HG02943 (cell line): ENCODE measurements around the gene RPTOR.
"Not testable (repeated sequence)": the region's sequence is repeated elsewhere in the genome, so short reads cannot be mapped to it uniquely, and the experiment has no call there.

Experiments used
- ATAC-seq: cut with Tn5 transposase; IDR thresholded peaks from one replicate; pipeline ENCODE4 v1.9.1; 2021; ENCODE audit warnings: mild to moderate bottlenecking, low read depth, moderate library complexity; ENCODE audit not compliant: unreplicated experiment

RPTOR gene

DNA sequence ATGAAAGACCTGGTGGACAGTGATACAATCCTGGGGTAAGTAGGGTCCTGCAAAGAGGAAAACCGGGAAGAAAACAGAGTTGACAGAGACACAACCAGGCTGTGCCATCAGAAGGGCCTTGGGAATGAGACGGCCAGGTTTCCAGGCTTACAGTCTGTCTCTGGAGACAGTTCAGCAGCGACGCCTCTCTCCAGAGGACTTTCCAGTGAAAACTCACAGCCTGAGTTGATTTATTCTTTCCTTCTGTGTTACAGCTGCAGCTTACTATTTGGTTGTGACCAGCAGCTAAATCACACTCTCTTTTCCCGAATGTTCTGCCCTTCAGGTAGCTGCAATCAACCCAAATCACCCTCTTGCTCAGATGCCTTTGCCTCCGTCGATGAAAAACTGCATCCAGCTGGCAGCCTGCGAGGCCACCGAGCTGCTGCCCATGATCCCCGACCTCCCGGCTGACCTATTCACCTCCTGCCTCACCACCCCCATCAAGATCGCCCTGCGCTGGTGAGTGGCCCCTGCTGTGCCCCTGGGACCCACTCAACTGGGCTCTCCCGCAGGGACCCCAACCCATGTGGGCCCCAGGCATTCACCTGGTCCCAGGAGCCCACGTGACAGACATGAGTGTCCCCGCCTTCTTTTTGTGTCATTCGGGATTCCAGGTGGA is 209.2 kb downstream of the RPTOR start:
- no peak for ATAC-seq

DNA sequence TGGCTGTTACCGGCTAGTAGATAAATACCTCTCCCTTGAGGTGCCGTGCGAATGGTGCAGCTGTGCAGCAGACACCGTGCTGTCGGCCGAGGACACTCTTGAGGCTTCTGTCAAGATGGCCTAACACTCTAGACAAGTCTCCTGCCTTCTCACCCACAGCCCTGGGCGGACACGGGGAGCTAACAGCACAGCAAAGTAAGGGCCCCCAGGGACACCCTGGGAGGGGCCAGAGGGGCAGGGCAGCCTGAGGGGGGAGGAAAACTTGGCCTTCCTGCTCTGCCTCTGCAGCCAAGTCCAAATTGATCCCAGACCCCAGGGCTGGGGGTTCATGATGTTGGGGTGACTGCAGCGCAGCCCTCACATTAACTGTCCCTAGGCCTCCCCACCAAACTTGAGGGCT is 210.2 kb downstream of the RPTOR start:
- no peak for ATAC-seq

DNA sequence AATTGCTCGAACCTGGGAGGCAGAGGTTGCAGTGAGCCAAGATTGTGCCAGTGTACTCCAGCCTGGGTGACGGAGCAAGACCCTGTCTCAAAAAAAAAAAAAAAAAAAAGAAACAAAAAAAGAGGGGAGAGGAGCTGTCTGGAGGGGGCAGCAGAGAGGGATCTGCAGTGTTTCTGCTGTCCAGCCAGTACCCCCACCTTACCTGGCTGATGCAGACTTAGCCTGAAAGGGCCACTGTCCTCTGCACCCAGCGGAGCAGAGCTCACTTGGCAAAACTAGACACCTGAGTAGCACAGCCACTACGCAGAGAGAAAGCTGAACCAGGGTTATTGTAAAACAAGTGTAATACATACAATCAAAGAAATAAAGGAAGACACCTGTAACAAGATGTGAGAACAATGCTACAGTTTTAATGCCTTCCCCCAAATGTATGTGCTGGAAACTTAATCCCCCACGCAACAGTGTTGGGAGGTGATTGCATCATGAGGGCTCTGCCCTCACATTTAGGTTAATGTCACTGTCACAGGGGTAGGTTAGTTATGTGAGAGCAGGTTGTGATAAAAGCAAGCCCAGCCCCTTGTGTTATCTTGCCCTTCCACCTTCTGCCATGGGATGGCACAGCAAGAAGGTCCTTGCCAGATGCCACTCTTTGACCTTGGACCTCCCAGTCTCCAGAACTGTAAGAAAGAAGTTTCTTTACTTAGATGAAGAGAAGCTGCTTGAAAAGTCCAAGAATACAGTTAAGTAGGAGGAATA is 211.2 kb downstream of the RPTOR start:
- no peak for ATAC-seq

DNA sequence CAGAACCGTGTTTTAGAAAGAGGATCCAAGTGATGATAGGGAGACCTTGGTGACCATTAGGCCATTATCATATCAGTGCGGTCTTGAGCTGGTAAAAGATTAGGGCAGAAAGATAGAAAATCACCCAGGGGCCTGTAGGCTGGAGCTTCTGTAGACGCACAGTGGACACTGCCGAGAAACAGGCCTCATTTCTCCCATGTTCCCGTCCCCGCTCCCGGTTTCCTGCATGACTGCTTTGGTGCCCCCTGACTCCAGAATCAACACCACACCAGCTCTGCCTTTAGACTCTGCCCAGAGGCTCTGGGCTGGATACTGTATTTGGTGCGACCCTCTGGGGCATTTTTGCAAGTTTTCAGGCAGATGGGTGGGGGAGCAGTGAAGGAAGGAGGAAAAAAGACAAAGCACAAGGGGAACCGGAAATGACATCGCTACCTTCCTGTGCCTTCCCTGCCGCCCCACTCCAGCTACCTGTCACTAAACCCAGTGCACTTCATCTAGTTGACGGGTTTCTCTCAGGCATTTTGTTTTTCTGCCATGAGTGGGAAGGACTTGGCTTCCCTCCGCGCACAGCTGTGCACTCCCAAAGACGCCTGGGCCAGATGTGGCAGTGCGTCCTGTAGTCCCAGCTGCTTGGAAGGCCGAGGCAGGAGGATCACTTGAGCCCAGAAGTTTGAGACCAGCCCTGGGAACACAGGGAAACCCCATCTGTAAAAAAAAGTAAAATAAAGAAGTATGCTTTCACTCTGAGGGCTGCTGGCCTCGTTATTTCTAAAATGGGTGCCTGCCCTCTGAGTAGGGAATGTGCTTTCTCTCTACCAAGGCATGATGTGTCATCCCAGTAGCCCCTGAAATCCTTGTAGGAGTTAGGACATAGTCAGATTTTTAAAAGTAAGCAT is 214.1 kb downstream of the RPTOR start:
- ATAC-seq = no peak

DNA sequence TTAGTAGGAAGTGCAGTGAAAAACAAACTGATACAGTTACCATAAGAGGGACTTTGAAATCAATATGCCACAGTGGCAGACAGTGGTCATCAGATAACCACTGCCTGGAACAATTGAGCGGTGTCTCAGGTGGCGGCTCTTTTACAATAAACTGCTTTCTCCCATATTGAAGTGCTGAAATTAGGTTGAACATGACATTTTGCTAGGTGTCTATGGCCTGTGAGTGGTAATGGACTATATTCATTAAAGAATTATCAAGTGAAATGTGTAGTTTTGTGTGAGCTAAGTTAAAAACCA is 214.7 kb downstream of the RPTOR start:
- no peak for ATAC-seq

DNA sequence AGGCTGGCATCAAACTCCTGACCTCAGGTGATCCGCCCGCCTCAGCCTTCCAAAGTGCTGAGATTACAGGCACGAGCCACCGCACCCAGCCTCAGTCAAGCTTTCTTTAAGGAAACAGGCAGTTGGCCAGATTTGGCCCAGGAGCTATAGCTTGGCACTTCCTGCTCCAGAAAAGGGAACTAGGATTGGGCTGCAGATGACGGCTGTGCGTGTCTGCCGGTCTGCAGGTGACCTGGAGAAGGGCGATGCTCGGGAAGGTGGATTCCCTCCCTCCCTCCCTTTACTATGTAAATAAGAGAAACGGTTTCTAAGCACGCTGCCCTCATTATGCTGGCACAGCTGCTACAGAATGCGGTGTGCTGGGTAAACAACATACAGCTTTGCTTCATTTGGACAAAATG is 215.9 kb downstream of the RPTOR start:
- ATAC-seq = no peak

DNA sequence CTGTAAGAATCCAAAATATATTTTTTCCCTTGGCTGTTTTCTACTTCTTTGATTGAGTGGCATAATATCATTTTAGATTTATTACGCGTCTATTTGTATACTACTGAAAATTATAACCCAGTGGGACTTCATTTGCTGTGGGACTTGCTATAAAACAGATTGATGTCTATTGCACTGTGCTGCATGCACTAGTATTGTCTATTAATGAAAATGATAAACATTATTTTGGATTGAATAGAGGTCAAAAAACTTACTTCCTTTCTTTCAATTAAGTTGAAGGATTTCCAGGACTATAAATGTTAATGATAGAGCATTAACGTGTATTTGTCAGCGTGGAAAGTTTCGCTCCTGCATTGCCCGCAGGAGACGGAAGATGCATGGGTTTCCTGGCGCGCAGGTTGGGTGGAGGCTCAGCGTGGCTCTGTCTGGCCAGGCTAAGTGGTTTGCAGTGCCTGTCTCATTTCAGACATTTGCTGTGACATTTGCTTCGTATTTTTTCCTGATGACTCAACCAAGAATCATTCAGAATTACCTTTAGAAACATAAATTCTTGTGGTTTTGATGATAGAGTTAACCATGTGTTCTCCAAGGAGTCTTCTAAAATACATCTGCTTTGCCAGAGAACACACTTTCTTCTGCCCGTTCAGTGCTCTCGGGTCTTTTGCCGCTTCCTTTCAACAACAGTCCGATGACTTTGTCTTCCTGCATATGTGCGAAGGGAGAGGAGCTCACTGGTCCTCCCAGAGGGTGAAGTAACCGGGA is 216.7 kb downstream of the RPTOR start:
- no peak for ATAC-seq

DNA sequence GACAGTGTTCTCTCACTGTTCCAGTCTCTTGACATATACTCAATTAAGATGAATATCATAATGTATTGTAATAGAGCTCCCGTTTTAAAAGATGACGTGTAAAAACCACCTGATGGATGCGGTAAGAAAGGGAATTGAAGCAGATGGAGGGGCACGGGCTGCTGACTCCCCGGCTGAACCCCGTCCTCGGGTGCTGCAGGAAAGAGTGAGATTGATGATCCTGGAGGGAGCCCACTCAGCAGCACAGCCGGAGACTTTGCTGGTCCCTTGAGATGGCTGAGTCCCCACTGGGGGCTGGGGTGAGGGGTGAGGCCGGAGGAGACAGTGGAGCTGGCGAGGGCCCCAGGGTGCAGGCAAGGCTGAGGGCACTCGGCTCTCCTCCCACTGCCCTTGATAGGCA is 217.4 kb downstream of the RPTOR start:
- ATAC-seq = no peak

DNA sequence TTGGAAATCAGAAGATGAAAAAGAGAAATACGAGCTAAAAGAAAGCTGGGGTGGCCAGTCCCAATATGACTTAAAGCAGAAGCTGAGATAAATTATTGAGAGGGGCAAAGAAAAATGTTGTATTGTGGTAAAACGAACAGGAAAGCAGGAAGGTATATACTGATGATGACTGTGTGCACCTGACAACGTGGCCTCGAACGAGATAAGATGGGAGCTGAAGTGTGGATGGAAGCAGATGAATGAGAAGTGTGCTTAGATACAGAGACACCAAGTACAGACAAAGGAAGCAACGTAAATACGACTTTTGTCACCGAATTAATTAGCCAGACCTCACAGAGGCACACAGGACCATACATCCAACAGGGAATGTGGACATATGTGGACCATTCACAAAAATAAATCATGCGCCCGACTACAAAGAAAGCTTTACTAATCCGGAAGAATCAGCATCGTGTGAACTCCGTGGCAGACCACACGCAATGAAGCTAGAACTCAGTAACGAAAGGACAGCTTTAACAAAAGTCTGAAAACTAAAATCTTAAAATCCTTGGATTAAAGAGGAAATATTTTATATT is 218.7 kb downstream of the RPTOR start:
- no peak for ATAC-seq

DNA sequence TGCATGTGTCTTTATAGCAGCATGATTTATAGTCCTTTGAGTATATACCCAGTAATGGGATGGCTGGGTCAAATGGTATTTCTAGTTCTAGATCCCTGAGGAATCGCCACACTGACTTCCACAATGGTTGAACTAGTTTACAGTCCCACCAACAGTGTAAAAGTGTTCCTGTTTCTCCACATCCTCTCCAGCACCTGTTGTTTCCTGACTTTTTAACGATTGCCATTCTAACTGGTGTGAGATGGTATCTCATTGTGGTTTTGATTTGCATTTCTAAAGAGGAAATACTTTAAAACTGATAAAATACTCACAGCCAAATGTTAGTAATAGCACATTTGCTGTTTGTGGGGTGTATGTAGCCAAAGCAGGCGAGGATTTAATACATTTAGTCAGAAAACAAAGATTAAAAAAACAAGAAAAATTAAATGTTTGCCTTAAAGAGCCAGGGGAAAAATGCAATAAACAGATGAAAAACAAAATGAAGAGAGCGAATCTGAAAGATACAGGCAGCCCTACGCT is 220.0 kb downstream of the RPTOR start:
- ATAC-seq = not testable (repeated sequence)

DNA sequence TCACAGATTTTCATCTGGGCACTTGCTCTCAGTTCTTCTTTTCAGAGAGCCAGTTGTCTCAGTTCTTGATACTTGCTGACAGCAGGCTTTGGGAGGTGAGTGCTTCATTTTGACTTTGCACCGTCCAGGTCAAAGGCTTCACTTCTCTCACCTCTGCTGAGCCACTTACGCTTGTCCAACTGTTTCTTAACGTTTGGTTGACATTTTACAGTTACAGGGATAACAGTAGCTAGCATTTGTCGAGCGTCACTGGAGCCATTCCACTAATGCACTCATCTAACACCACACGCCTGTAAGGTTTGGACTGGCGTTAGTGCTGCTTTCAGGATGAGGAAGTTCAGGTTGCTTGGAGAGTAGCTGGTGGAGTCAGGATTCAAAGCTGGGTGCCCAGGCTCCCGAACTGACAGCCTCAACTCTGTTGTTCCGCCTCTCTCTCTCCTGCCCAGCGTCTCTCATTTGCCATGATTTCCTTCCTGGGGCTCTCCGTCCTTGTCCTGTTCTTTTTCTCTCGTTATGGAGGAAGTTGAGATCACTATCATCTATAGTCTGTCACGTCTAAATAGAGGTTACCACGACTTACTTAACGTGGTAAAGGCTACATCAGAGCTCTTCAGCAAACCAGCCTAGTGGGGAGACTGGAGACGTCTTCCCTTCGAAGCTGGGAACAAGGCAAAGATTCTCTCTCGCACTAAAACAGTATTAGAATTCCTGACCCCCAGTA is 220.8 kb downstream of the RPTOR start:
- no peak for ATAC-seq

DNA sequence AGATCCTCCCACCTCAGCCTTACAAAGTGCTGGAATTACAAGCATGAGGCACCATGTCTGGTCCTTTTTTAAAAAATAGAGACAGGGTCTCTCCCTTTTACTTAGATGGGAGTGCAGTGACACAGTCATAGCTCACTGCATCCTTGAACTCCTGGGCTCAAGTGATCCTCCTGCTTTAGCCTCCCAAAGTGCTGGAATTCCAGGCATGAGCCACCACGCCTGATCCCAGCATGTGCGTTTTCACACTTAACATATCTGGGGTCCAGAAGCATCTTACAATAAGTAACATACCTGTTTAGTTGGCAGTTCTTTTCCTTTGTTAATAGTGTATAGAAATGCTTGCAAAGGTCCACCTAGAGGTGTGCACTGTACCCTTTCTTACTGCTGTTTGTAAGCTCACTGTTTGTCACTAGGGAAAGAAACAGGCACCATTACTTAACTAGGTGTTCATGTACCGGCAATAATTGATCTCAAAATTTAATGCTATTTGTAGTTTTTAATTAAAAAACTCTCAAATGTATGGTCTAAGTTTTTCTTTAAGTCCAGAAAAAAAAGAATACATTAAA is 221.7 kb downstream of the RPTOR start:
- no peak for ATAC-seq

DNA sequence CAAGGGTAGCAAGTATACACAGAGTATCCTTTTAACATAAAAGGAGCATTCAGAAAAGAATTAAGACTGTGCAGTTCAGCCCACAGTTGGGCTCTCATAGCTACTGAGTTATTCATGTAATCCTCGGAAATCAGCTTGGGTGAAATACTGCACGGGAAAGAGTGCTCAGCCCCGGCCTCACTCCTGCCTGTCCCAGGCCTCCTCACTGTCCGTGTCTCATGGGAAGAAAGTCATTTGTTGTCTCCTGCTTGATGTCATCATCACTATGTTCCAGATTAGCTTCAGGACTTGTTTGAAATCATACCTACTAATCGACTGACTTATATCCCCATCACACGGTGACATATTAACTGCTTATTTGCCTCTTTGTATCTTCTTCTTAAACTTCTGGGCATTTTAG is 223.8 kb downstream of the RPTOR start:
- no peak for ATAC-seq

DNA sequence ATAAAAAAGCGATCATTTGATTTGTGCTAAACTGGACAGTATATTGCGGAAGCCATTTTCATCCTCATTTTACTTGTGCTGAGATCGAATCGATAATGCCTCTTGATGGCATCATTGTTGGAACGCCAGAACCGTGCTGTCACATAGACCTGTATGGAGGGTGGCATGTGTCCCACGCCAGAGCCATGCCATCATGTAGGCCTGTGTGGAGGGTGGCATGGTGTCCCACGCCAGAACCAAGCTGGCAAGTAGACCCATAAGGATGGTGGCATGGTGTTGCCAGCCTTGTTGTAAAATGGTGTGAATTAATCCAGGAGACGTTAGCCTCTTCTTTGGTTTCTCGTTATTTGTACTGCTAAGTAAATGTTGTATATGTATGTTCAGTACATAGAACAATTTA is 224.3 kb downstream of the RPTOR start:
- no peak for ATAC-seq

DNA sequence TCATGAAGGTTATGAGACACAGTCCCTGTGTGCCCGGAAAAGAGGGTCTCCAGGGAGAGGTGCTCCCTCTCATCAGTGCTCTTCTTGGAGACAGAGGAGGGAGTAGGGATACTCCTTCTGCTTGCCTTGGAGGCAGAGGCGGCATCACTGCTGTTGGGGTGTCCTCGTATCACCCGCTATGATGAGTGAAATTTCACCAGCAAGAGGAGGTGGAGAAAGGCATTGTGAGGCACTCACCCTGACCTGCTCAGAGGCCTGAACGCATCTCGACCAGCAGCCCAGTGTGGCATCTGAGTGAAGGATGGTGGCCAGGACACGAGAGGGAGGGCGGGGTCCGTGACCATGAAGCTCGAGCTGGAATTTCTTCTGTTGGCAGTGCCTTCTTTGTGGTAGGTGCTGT is 224.9 kb downstream of the RPTOR start:
- no peak for ATAC-seq

DNA sequence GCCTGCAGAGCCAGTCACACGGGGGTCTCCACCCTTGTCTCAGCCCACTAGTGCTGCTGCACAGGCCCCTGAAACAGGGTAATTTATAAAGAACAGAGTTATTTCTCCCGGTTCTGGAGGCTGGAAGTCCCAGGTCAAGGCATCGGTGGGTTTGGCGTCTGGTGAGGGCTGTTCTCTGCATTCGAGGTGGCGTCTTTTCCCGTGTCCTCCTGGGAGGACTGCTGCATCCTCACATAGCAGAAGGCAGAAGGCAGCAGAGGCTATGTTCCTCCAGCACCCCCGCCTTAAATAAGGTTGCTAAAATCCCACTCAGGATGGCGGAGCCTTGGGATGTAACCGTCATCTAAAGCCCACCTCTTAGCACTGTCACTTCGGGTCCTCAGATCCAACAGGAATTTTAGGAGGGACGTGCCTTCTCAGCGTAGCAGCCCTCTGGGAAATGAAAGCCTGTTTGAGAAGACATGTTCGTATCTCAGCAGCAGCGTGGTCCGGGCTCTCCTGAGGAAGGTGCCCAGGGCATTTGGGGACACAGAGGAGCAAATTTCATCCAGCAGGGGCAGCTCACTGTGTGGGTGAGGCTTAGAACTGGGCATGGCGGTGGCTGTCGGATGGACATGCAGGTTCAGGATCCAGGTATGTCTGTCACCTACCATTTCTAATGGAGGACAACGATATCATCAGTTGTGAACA is 225.4 kb downstream of the RPTOR start:
- no peak for ATAC-seq

DNA sequence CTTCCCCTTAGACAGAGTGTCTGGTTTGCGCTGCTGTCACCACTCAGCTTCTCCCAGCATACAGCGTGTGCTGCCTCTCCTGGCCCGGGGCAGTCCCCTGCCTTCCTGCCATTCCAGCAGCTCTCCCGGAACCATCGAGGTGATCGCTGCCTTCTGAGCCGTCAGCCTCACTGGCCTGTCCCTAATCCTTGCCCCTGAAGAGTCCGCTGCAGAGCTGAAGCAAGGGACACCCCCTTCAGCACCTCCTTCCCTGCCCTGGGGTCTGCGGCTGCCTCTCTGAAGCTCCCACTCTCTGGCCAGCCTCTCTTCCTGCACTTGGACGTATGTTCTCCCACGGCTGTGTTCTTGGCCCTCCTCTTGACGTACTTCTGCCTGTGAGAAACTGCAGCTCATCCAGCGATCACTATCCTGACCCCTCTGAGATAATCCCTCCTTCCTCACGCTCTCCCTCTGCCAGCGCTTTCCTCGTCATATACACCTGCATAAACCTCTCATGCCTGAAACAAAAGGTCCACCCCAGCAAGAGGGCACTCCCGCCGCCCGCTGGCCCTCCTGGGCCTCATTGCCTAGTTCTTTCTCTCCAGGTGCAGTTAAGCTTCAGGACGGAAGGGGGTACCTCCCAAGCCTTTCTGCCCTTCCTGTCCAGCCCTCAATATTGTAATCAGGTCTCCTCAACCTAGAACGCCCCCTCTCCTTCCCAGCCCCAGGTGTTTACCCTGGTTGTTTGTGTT is 226.4 kb downstream of the RPTOR start:
- no peak for ATAC-seq

DNA sequence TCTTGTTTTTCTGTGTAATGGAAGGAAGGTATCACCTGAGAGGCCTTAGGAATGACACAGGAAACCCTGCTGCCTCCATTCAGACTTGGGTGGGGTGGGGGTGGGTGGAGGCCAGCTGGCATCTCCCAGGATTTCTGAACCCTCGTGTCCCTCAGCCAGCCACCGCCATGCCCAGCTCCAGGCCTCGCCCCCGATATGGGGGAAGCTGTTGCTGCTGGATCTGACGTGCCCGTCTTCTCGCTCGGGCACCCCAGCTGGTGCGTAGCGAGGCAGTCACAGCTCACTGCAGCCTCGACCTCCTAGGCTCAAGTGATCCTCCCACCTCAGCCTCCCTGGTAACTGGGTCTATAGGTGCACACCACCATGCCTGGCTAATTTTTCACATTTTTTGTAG is 227.0 kb downstream of the RPTOR start:
- no peak for ATAC-seq
